Progenitor cell of endocrine pancreas (in vitro differentiated cells): ENCODE data around the gene TPO. TPM values are rescaled to one million over a fixed set of nuclear protein-coding genes. Genes with fewer than 3 reads are reported as not detected.

ENCODE experiments used
- DNase-seq: peaks from one replicate; pipeline ENCODE4 v3.0.0; 2021; ENCODE audit warnings: low spot score; ENCODE audit not compliant: unreplicated experiment
- H3K27ac Mint-ChIP-seq: 2 replicates; pipeline ENCODE4 v1.8.0; 2021; ENCODE audit warnings: mild to moderate bottlenecking, moderate library complexity, mixed read lengths
- H3K27me3 Mint-ChIP-seq: 2 replicates; pipeline ENCODE4 v1.8.0; 2021; ENCODE audit warnings: mixed read lengths
- H3K36me3 Mint-ChIP-seq: 2 replicates; pipeline ENCODE4 v1.8.0; 2022; ENCODE audit warnings: mixed read lengths; ENCODE audit not compliant: insufficient read depth
- H3K4me1 Mint-ChIP-seq: 2 replicates; pipeline ENCODE4 v1.8.0; 2021; ENCODE audit warnings: low read depth, mixed read lengths
- H3K4me3 Mint-ChIP-seq: 2 replicates; pipeline ENCODE4 v1.8.0; 2021; ENCODE audit warnings: low read depth, mild to moderate bottlenecking, moderate library complexity, mixed read lengths
- H3K9me3 Mint-ChIP-seq: 2 replicates; pipeline ENCODE4 v1.8.0; 2021; ENCODE audit warnings: low read depth, mixed read lengths
- total RNA-seq: library from RNA; stranded (reverse); gene quantifications from 2 replicates; pipeline ENCODE4 v1.2.1, GENCODE V29; 2021
- TF ChIP-seq, protein P1 (sequence below): fragments of 200-600 bp; sonication (generic); IDR thresholded peaks from one replicate; pipeline ENCODE4 v1.5.0; 2021; ENCODE audit warnings: antibody characterized with exemption, mild to moderate bottlenecking; ENCODE audit not compliant: unreplicated experiment

TPO gene
- total RNA-seq, 1 donor from 2014 or later = not detected

DNA sequence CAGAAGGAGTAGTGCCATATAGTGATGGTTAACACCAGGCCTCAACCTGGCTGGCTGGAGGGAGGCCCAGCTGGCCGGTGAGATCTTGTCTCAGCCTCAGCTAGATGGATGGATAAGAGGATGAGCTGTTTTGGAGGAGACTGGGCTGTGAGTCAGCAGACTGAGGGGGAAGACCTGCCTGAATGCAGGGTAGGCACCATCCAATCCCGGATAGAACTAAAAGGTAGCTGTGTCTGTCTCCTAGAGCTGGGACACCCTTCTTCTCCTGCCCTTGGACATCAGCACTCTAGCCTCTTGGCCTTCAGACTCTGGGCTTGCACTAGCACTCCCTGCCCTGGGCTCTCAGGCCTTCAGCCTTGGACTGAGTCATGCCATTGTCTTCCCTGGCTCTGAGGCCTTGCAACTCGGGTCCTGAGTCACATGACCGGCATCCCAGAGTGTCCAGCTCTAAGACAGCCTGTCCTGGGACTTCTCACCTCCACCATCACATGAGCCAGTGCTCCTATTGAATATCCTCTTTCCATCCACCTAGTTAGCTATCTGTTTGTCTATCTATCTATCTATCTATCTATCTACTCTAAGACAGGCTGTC is 131.3 kb downstream of the TPO start:
- DNase-seq = no peak
- Mint-ChIP-seq H3K9me3 (no peaks in the 10 kb centered on the region), H3K36me3 (no peaks in the 10 kb centered on the region), H3K27me3 (peaks cover 28% of the 10 kb centered on the region), H3K27ac (no peak overlapping the region), H3K4me3 (no peak overlapping the region), H3K4me1 (peaks cover 2% of the 10 kb centered on the region)
- TF ChIP-seq, protein P1, sequence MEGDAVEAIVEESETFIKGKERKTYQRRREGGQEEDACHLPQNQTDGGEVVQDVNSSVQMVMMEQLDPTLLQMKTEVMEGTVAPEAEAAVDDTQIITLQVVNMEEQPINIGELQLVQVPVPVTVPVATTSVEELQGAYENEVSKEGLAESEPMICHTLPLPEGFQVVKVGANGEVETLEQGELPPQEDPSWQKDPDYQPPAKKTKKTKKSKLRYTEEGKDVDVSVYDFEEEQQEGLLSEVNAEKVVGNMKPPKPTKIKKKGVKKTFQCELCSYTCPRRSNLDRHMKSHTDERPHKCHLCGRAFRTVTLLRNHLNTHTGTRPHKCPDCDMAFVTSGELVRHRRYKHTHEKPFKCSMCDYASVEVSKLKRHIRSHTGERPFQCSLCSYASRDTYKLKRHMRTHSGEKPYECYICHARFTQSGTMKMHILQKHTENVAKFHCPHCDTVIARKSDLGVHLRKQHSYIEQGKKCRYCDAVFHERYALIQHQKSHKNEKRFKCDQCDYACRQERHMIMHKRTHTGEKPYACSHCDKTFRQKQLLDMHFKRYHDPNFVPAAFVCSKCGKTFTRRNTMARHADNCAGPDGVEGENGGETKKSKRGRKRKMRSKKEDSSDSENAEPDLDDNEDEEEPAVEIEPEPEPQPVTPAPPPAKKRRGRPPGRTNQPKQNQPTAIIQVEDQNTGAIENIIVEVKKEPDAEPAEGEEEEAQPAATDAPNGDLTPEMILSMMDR = no peak

DNA sequence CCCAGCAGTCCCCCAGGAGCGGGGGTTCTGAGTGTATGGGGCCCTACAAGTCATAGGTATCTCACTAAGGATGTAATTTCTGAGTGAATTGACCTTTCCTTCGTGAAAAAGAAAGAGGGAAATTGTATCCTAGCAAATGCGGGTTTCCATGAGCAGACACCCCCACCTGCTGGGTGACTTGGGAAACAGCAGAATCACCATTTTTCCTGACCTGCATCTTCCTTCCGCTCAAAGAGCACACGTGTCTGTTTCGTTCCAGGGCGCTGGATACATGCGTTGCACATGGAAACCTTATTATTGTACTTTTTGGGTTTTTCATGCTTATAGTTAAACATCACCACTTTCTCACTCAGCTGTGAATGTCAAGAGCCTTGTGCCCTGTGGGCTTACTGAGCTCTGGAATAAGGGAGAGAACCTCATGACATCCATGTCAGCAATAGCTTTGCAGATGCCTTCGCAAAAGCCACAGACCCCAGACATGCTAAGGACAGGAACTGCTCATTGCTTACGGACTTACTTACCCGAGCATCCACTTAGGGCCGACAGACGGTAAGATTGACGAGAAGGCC is 132.8 kb downstream of the TPO start:
- DNase-seq = no peak
- Mint-ChIP-seq H3K27me3 (peaks cover 28% of the 10 kb centered on the region), H3K27ac (peak overlapping the region; percentile 16), H3K9me3 (no peaks in the 10 kb centered on the region), H3K4me1 (peaks cover 13% of the 10 kb centered on the region), H3K36me3 (no peaks in the 10 kb centered on the region), H3K4me3 (no peak overlapping the region)
- TF ChIP-seq, protein P1 = peak; percentile 95

DNA sequence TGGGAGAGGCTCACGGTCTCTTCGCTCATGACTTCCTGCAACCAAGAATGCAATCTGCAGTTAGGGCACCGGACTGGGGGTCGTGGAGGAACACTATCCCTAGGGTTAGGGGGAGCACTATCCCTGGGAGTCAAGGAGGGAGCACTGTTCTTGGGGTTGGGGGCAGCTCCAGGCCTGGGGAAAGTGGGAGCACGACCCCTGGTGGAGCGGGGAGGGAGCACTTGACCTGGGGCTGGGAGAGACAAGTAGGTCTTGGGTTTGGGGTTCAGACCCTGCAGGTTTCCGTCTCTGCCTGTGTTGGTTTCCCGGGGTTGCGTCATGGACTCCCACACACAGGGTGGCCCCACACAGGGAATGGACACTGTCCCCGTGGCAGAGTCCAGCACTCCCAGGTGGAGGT is 133.6 kb downstream of the TPO start:
- Mint-ChIP-seq H3K36me3 (no peaks in the 10 kb centered on the region), H3K4me3 (no peak overlapping the region), H3K4me1 (peaks cover 13% of the 10 kb centered on the region), H3K27ac (peak overlapping the region; percentile 41), H3K9me3 (no peaks in the 10 kb centered on the region), H3K27me3 (peaks cover 33% of the 10 kb centered on the region)
- TF ChIP-seq, protein P1 = no peak
- no peak for DNase-seq

DNA sequence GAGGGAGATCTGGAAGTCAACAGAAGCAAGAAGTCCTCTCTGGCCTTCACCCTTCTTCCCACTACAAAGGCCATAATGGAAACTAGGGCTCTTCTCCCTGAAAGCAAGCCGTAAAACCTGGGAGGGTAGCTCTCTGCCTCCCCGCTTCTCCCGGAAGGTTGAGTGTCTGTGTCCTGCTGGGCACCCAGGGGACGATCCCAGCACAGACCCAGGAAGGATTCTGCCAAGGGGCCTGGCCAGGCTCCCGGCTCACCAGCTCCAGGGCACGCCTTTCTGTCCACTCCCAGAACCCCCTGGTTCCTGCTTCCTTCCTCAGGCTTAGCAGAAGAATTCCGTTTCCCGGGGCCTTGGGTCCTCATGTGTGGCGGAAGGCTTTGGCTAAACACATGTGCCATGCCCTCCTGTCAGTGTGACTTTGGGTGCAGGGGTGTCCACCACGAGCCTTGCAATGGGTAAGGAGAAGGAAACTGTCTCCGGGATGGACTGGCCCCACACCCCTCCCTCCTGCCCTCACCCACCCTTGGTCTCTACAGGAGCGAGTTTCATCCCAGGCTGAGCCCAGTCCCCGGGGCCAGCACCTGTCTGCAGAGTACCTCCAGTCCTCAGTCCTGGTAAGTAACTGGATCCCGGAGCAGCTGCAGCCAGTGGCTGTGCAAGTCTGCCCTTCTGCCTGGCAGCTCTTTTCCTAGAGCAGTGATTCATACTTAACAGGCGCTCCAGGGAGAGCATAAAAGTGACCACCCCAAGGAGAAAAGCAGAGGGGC is 135.8 kb downstream of the TPO start:
- no peak for DNase-seq
- Mint-ChIP-seq H3K4me1 (peaks cover 14% of the 10 kb centered on the region), H3K27me3 (peaks cover 40% of the 10 kb centered on the region), H3K27ac (no peak overlapping the region), H3K36me3 (no peaks in the 10 kb centered on the region), H3K9me3 (no peaks in the 10 kb centered on the region), H3K4me3 (no peak overlapping the region)
- TF ChIP-seq, protein P1 = no peak

DNA sequence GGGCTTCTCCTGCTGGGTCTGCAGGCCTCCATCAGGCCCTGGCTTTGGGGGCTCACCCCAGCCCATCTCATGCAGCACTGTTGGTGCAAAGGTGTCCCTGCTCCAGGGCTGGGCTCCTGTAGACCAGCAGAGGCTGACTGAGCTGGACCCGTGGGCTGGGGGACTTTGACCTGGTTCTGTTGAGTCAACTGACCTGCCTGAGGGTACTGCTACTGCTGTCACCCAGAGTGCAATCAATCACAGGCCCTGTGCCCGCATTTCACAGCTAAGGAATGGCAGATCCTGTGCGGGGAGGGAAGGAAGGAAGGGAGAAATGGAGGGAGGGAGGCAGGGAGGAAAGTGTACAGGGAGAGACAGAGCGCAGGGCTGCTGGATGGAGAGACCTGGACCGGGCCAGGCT is 136.8 kb downstream of the TPO start:
- no peak overlapping the region for H3K27ac Mint-ChIP-seq
- DNase-seq = no peak
- TF ChIP-seq, protein P1 = no peak
- no peak overlapping the region for H3K4me3 Mint-ChIP-seq
- no peaks in the 10 kb centered on the region for H3K9me3 Mint-ChIP-seq
- peaks cover 43% of the 10 kb centered on the region for H3K27me3 Mint-ChIP-seq
- H3K36me3 Mint-ChIP-seq = no peaks in the 10 kb centered on the region
- peaks cover 14% of the 10 kb centered on the region for H3K4me1 Mint-ChIP-seq
